SU-DHL-6 (cell line): ENCODE measurements around the gene ZBP1.

Experiments used
- H2AFZ ChIP-seq: fragments of 200-600 bp; sonication (generic); 2 replicates; pipeline ENCODE4 v1.6.1; 2014; ENCODE audit warnings: low read depth, mild to moderate bottlenecking, moderate library complexity, mixed read lengths, antibody characterized with exemption, low read length; ENCODE audit not compliant: severe bottlenecking
- H3F3A ChIP-seq: fragments of 200-600 bp; shearing (Covaris generic); 2 replicates; pipeline ENCODE4 v1.6.0; 2016; ENCODE audit warnings: antibody characterized with exemption, mild to moderate bottlenecking; ENCODE audit not compliant: insufficient read depth
- H3K27ac ChIP-seq: fragments of 200-600 bp; sonication (generic); 2 replicates; pipeline ENCODE4 v1.5.1; 2016; ENCODE audit warnings: low read depth, mild to moderate bottlenecking, low read length, moderate library complexity, mixed read lengths
- H3K27me3 ChIP-seq: fragments of 200-600 bp; sonication (generic), shearing (Covaris generic); 2 replicates; pipeline ENCODE4 v1.6.0; 2014; ENCODE audit warnings: mild to moderate bottlenecking, low read length
- H3K36me3 ChIP-seq: fragments of 200-600 bp; sonication (generic); 2 replicates; pipeline ENCODE4 v1.6.1; 2014; ENCODE audit warnings: mild to moderate bottlenecking, low read length, mixed read lengths
- H3K4me2 ChIP-seq: fragments of 300-600, 200-600 bp; shearing (Covaris generic), sonication (generic); 2 replicates; pipeline ENCODE4 v1.6.0; 2014; ENCODE audit warnings: low read length, low read depth, mild to moderate bottlenecking; ENCODE audit not compliant: poor library complexity, severe bottlenecking
- H3K4me3 ChIP-seq: fragments of 200-600 bp; sonication (generic); 2 replicates; pipeline ENCODE4 v1.5.1; 2014; ENCODE audit warnings: antibody characterized with exemption, low read length, mild to moderate bottlenecking, mixed read lengths; ENCODE audit not compliant: insufficient read depth, poor library complexity, severe bottlenecking
- H3K79me2 ChIP-seq: fragments of 200-600 bp; sonication (generic); 2 replicates; pipeline ENCODE4 v1.6.1; 2014; ENCODE audit warnings: mild to moderate bottlenecking, low read length, moderate library complexity; ENCODE audit not compliant: insufficient read depth
- H3K9ac ChIP-seq: fragments of 200-600 bp; sonication (generic); 2 replicates; pipeline ENCODE4 v1.7.0; 2014; ENCODE audit warnings: mild to moderate bottlenecking, low read length
- H3K9me2 ChIP-seq: fragments of 200-600 bp; sonication (generic); replicated peaks from 2 replicates; pipeline ENCODE4 v1.6.1; 2014; ENCODE audit warnings: low read length; ENCODE audit not compliant: insufficient read depth
- H3K9me3 ChIP-seq: fragments of 200-600 bp; sonication (generic); 2 replicates; pipeline ENCODE4 v1.6.1; 2014; ENCODE audit warnings: low read length, mixed read lengths; ENCODE audit not compliant: insufficient read depth
- H4K20me1 ChIP-seq: fragments of 200-600 bp; sonication (generic); 2 replicates; pipeline ENCODE4 v1.6.1; 2014; ENCODE audit warnings: low read depth, mild to moderate bottlenecking, antibody characterized with exemption, low read length, moderate library complexity, mixed read lengths
- CTCF ChIP-seq: fragments of 200-600 bp; sonication (generic); IDR thresholded peaks from one replicate; pipeline ENCODE4 v1.5.1; 2017; ENCODE audit warnings: antibody characterized with exemption, mild to moderate bottlenecking, low read length, moderate library complexity; ENCODE audit not compliant: insufficient read depth, poor library complexity, severe bottlenecking
- EZH2phosphoT487 ChIP-seq: fragments of 200-600 bp; sonication (generic), shearing (Covaris generic); conservative IDR thresholded peaks from 2 replicates; pipeline ENCODE4 v1.6.1; 2018; ENCODE audit warnings: mild to moderate bottlenecking, antibody characterized with exemption, low read length, moderate library complexity, mixed read lengths

ZBP1 gene

GRCh38 chr20:57655809-57656155 is 35.6 kb upstream of the ZBP1 start:
- TF ChIP-seq CTCF (no peak), EZH2phosphoT487 (no peak)
- H3K9me2 ChIP-seq, result no peaks in the 10 kb centered on the region
- no peak overlapping the region for H3K4me3 ChIP-seq
- H2AFZ ChIP-seq, result no peak overlapping the region
- no peaks in the 10 kb centered on the region for H3F3A ChIP-seq
- no peak overlapping the region for H3K27ac ChIP-seq
- no peaks in the 10 kb centered on the region for H3K9me3 ChIP-seq
- no peaks in the 10 kb centered on the region for H3K79me2 ChIP-seq
- no peaks in the 10 kb centered on the region for H4K20me1 ChIP-seq
- H3K9ac ChIP-seq, result peak overlapping the region; percentile 4; the same call in 1 of the 2 replicates
- no peak overlapping the region for H3K4me2 ChIP-seq
- H3K36me3 ChIP-seq, result no peaks in the 10 kb centered on the region
- no peaks in the 10 kb centered on the region for H3K27me3 ChIP-seq

- Histone ChIP-seq H3K9me3 (no peaks in the 10 kb centered on the region), H3K27ac (no peak overlapping the region), H3K9ac (peak overlapping the region; percentile 4; the same call in 1 of the 2 replicates), H3K27me3 (no peaks in the 10 kb centered on the region), H4K20me1 (no peaks in the 10 kb centered on the region), H3K79me2 (no peaks in the 10 kb centered on the region), H3K4me2 (no peak overlapping the region), H3F3A (no peaks in the 10 kb centered on the region), H3K36me3 (no peaks in the 10 kb centered on the region), H2AFZ (no peak overlapping the region), H3K4me3 (no peak overlapping the region), H3K9me2 (no peaks in the 10 kb centered on the region)
- TF ChIP-seq CTCF (no peak), EZH2phosphoT487 (no peak)
Measured at GRCh38 chr20:57654998-57655808, 35.0 kb upstream of the ZBP1 start.

GRCh38 chr20:57654363-57654997 is 34.3 kb upstream of the ZBP1 start:
- H3K36me3 ChIP-seq, result no peaks in the 10 kb centered on the region
- H3K27me3 ChIP-seq, result no peaks in the 10 kb centered on the region
- peak overlapping the region; percentile 4; the same call in 1 of the 2 replicates for H3K9ac ChIP-seq
- peak; percentile 60 for TF ChIP-seq CTCF
- no peak for TF ChIP-seq EZH2phosphoT487
- H3K79me2 ChIP-seq, result no peaks in the 10 kb centered on the region
- H3F3A ChIP-seq, result no peaks in the 10 kb centered on the region
- no peak overlapping the region for H3K4me2 ChIP-seq
- no peak overlapping the region for H3K27ac ChIP-seq
- H3K9me3 ChIP-seq, result no peaks in the 10 kb centered on the region
- H4K20me1 ChIP-seq, result no peaks in the 10 kb centered on the region
- no peaks in the 10 kb centered on the region for H3K9me2 ChIP-seq
- no peak overlapping the region for H3K4me3 ChIP-seq
- H2AFZ ChIP-seq, result no peak overlapping the region
